VCaP (cell line): Measurements from ENCODE around the gene CRHR1.
"Not testable (repeated sequence)": the region's sequence is repeated elsewhere in the genome, so short reads cannot be mapped to it uniquely, and the experiment has no call there.

ENCODE experiments used
- H3K27ac ChIP-seq: fragments of 450-650 bp; 2 replicates; pipeline ENCODE4 v1.5.1; 2017
- TF ChIP-seq, protein P1 (sequence below): fragments of 450-650 bp; conservative IDR thresholded peaks from 2 replicates; pipeline ENCODE4 v1.5.1; 2017; ENCODE audit warnings: mild to moderate bottlenecking, moderate library complexity

The CRHR1 gene

GRCh38 chr17:45784293-45784740 lies at the start of gene CRHR1:
TSS of gene CRHR1 (plus strand) at chr17:45784320. CDS start at chr17:45784545, 225 bp downstream.
- TF ChIP-seq, protein P1, sequence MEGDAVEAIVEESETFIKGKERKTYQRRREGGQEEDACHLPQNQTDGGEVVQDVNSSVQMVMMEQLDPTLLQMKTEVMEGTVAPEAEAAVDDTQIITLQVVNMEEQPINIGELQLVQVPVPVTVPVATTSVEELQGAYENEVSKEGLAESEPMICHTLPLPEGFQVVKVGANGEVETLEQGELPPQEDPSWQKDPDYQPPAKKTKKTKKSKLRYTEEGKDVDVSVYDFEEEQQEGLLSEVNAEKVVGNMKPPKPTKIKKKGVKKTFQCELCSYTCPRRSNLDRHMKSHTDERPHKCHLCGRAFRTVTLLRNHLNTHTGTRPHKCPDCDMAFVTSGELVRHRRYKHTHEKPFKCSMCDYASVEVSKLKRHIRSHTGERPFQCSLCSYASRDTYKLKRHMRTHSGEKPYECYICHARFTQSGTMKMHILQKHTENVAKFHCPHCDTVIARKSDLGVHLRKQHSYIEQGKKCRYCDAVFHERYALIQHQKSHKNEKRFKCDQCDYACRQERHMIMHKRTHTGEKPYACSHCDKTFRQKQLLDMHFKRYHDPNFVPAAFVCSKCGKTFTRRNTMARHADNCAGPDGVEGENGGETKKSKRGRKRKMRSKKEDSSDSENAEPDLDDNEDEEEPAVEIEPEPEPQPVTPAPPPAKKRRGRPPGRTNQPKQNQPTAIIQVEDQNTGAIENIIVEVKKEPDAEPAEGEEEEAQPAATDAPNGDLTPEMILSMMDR = no peak
- H3K27ac ChIP-seq = peak within 1 kb of the TSS; percentile 55; the same call in 1 of the 2 replicates

DNA sequence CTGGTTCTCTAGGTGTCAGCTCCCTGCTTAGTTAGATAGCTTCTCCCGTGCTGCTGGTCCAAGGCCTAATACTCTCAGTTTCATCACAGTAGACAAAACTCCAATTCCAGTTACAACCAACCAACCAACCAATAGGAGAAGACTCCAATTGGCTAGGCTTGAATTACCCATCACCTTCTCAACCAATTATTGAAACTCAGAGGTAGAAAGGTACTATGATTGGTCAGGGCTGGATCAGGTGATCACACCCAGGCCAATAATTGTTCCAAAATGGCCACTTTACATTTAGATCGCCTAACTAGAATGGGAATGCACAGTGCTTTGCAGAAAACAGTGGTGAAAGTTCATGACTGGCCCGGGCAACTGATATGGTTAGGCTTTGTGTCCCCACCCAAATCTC lies 49.5 kb upstream of the CRHR1 start:
- no peak overlapping the region for H3K27ac ChIP-seq
- TF ChIP-seq, protein P1 = no peak

DNA sequence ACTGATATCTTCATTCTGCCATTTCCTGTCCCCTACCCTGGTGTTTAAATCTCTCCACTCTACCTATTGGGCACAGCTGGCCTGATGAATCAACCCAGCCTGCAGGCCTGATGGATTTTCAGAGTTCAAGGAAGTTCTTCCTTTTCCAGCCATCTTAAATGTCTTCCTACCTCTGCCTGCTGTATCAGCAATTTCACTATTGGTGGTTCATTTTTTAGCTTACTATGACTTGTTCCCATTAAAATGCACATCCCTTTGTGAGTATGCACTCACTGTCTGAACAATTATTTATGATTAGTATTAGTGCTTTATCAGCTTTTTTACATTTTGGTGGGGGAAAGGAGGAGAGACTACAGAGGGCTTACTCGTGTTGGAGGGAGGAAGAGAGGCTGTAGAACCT lies 48.6 kb upstream of the CRHR1 start:
- TF ChIP-seq, protein P1 = no peak
- no peak overlapping the region for H3K27ac ChIP-seq

DNA sequence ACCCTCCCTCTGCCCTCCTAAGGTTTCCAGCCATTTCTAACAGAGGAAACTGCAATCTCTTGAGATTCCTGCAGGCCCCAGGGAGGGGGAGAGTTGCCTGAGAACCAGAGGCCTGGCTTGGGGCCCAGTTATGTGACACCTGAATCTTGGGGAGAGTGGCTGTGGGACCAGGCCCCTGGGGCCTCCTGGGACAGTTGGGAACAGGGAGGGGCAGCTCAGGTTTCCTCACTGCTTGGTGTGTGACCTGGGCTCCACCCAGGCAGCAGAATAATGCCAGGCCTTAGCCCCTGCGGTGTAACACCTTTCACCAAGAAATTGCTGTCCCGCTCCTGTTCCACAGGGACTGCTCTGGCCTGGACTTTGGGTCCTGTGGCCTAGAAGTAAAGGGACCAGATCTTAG lies 44.3 kb upstream of the CRHR1 start:
- TF ChIP-seq, protein P1 = no peak
- no peak overlapping the region for H3K27ac ChIP-seq

DNA sequence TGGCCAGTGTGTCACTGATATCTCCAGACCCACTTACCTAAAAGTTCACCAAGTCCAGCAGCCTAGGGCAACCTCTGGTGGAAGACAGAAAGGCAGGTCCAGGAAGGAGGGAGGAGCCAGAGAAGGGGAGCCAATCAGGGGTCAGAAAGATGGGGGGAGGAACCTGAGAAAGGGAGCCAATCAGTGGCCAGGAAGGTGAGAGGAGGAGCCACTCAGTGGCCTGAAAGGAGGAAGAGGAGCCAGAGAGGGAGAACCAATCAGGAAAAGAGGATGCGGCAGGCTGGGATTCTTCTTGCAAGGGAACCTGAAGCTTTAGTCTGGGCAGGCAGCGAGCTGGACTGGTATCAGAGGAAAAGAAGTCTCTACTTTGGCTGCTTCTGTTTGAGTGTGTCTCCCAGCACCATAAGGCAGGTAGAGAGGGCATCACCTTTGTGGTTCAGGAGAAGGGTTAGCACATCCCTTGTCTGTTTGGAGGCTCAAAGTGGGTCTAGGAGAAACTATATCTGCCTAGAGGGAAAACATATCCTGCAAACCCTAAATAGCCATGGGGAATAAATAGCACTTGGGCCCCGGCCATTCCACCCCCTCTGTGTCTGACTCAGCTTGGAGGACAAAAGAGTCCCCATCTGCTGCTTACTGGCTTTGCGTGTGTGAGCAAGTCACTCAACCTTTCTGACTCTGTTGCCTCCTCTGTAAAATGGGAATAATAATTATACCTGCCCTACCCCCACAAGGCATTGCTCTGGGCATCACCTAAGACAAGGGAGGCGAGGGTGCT lies 43.4 kb upstream of the CRHR1 start:
- no peak overlapping the region for H3K27ac ChIP-seq
- TF ChIP-seq, protein P1 = no peak

DNA sequence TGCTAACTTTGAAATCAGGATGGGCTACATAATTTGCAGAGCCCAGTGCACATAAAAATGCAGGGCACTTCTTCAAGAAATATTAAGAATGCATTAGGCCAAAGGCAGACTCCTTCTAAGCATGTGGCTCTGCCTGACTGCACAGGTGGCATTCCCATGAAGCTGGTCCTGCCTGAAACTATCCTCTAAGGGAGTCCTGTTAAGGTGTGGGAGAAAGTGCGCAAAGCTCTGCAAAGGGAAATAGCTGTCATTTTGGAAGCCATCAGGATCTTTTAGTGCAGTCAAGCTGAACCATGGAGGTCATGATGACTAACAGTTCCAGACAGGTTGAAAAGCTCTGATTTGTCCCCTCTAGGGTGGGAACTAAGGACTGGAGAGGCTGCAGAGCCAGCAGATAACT lies 41.9 kb upstream of the CRHR1 start:
- TF ChIP-seq, protein P1 = no peak
- H3K27ac ChIP-seq = no peak overlapping the region

GRCh38 chr17:45743626-45744326 lies 40.3 kb upstream of the CRHR1 start:
- TF ChIP-seq, protein P1 = no peak
- H3K27ac ChIP-seq = no peak overlapping the region

DNA sequence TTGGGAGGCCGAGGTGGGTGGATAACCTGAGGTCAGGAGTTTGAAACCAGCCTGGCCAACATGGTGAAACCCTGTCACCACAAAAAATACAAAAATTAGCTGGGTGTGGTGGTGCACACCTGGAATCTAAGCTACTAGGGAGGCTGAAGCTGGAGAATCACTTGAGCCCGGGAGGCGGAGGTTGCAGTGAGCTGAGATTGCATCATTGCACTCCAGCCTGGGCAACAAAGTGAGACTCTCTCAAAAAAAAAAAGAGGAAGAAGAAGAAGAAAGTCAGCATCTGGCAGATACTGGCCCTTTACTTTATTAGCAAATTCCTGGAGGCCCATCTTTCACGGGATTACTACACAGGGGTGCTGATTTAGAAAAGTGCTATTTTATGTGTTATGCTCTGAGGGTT lies 39.3 kb upstream of the CRHR1 start:
- not testable (repeated sequence) for H3K27ac ChIP-seq
